Right renal cortex interstitium (tissue), 3 donors: ENCODE data around the gene MAGEC1. TPM values are rescaled to one million over a fixed set of nuclear protein-coding genes. Genes with fewer than 3 reads are reported as not detected.

Experiments
- polyA plus RNA-seq, 3 donors: library from polyadenylated mRNA; unstranded; fragments of 120-200 nt; gene quantifications; one replicate each; pipeline ENCODE4 v1.2.1, GENCODE V29; 2013; ENCODE audit not compliant: insufficient read length in 3 of 3

MAGEC1 gene
- polyA plus RNA-seq, 3 donors = not detected

Other genes with a start within 250 kb of the MAGEC1 start
- gene SPANXD, start 205.2 kb upstream of the MAGEC1 start, polyA plus RNA-seq = not detected
- under 1 TPM in 1 of 3 donors, not detected in 2; 0.28 TPM for gene MAGEC3, start 65.6 kb upstream of the MAGEC1 start, polyA plus RNA-seq